ENCODE results near the gene ISY1. TPM values are rescaled to one million over a fixed set of nuclear protein-coding genes. Genes with fewer than 3 reads are reported as not detected.
"Not testable (repeated sequence)": the region's sequence is repeated elsewhere in the genome, so short reads cannot be mapped to it uniquely, and the experiment has no call there.

ISY1 gene
- total RNA-seq, 1 donor from 2014 or later, result 31.0 TPM

DNA sequence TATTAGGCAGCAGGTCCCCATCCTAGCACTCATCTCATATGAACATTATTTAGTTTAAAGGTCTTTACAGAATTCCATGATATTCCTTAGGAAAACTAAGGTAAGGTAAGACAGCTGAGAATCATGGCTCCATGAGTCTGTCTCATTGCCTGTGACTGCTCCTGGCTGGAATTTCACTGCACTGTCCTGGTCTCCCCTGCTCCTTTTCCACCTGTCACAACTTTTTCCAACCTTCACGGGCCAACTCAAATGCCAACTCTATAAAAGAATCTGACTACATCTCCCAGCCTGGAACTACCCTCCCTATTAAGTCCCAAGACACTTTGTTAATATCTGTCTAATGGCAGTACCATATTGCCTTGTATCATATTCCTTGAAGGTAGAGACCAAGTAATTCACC is 15.2 kb upstream of the ISY1 start:
- no peaks in the 10 kb centered on the region for H3K9me3 ChIP-seq
- intact Hi-C loops (cut with DNase I), result no loop called here
- ATAC-seq (no peak), DNase-seq (no peak)
- no peak overlapping the region for H3K27ac ChIP-seq
- TF ChIP-seq, protein P1, sequence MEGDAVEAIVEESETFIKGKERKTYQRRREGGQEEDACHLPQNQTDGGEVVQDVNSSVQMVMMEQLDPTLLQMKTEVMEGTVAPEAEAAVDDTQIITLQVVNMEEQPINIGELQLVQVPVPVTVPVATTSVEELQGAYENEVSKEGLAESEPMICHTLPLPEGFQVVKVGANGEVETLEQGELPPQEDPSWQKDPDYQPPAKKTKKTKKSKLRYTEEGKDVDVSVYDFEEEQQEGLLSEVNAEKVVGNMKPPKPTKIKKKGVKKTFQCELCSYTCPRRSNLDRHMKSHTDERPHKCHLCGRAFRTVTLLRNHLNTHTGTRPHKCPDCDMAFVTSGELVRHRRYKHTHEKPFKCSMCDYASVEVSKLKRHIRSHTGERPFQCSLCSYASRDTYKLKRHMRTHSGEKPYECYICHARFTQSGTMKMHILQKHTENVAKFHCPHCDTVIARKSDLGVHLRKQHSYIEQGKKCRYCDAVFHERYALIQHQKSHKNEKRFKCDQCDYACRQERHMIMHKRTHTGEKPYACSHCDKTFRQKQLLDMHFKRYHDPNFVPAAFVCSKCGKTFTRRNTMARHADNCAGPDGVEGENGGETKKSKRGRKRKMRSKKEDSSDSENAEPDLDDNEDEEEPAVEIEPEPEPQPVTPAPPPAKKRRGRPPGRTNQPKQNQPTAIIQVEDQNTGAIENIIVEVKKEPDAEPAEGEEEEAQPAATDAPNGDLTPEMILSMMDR (IDR thresholded peaks at IDR 0.05), result no peak
- H3K36me3 ChIP-seq, result peaks cover 64% of the 10 kb centered on the region
- no peaks in the 10 kb centered on the region for H3K27me3 ChIP-seq (ENCODE audit: low read depth)
- peaks cover 92% of the 10 kb centered on the region for H3K4me1 ChIP-seq
- H3K4me3 ChIP-seq, result no peak overlapping the region

GRCh38 chr3:129173725-129174124 is 12.9 kb upstream of the ISY1 start:
- TF ChIP-seq, protein P1 (IDR thresholded peaks at IDR 0.05), result no peak
- ATAC-seq (no peak), DNase-seq (no peak)
- Histone ChIP-seq H3K27ac (no peak overlapping the region), H3K9me3 (no peaks in the 10 kb centered on the region), H3K4me3 (no peak overlapping the region), H3K36me3 (peaks cover 80% of the 10 kb centered on the region), H3K27me3 (ENCODE audit: low read depth) (no peaks in the 10 kb centered on the region), H3K4me1 (peaks cover 72% of the 10 kb centered on the region)
- intact Hi-C loops (cut with DNase I), result no loop called here

DNA sequence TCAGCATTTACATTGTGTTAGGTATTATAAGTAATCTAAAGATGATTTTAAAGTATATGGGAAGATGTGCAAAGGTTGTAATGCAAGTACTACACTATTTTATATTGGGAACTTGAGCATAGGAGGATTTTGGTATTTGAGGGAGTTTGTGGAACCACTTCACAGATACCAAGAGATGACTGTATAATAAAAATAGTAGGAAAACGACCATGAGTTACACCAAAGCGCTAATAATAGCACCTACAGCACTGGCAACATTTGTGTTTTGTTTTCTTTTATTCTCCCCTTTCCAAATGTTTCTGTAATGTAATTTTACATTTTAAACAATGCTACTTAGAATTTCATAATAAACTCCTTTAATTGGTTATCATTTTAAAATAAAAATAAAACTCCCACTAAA is 12.3 kb upstream of the ISY1 start:
- peaks cover 67% of the 10 kb centered on the region for H3K4me1 ChIP-seq
- TF ChIP-seq, protein P1 (IDR thresholded peaks at IDR 0.05), result no peak

GRCh38 chr3:129166579-129167332 is 5.9 kb upstream of the ISY1 start:
- Histone ChIP-seq H3K9me3 (no peaks in the 10 kb centered on the region), H3K27me3 (ENCODE audit: low read depth) (no peaks in the 10 kb centered on the region), H3K4me1 (peaks cover 18% of the 10 kb centered on the region), H3K36me3 (peaks cover 61% of the 10 kb centered on the region), H3K27ac (no peak overlapping the region), H3K4me3 (no peak overlapping the region)
- no peak for DNase-seq
- TF ChIP-seq, protein P1 (IDR thresholded peaks at IDR 0.05), result no peak
- intact Hi-C loops (cut with DNase I), result no loop called here
- ATAC-seq, result no peak

More for the DNA sequence above, 12.3 kb upstream of the ISY1 start:
- H3K27ac ChIP-seq, result no peak overlapping the region
- peaks cover 79% of the 10 kb centered on the region for H3K36me3 ChIP-seq
- ATAC-seq, result no peak
- H3K9me3 ChIP-seq, result no peaks in the 10 kb centered on the region
- no peak for DNase-seq
- H3K27me3 ChIP-seq (ENCODE audit: low read depth), result no peaks in the 10 kb centered on the region
- intact Hi-C loops (cut with DNase I), result no loop called here
- no peak overlapping the region for H3K4me3 ChIP-seq

DNA sequence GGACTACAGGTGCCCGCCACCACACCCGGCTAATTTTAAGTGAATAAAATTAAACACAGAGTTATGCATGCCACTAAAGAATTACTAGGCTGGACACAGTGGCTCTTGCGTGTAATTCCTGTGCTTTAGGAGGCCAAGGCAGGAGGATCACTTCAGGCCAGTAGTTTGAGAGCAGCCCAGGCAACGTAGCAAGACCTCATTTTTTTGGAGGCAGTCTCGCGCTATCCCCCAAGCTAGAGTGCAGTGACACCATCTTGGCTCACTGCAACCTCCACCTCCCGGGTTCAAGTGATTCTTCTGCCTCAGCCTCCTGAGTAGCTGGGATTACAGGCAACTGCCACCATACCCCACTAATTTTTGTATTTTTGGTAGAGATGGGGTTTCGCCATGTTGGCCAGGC is 4.7 kb upstream of the ISY1 start:
- ATAC-seq; H3K27ac ChIP-seq; H3K9me3 ChIP-seq; intact Hi-C loops (cut with DNase I); DNase-seq; H3K4me1 ChIP-seq; H3K4me3 ChIP-seq; H3K27me3 ChIP-seq (ENCODE audit: low read depth): not testable (repeated sequence)
- H3K36me3 ChIP-seq, result peaks cover 50% of the 10 kb centered on the region

GRCh38 chr3:129164500-129164899 is 3.6 kb upstream of the ISY1 start:
- Histone ChIP-seq H3K27ac (no peak overlapping the region), H3K4me1 (peaks cover 17% of the 10 kb centered on the region), H3K27me3 (ENCODE audit: low read depth) (no peaks in the 10 kb centered on the region), H3K4me3 (no peak overlapping the region), H3K36me3 (peaks cover 39% of the 10 kb centered on the region), H3K9me3 (no peaks in the 10 kb centered on the region)
- ATAC-seq (no peak), DNase-seq (no peak)
- TF ChIP-seq, protein P1 (IDR thresholded peaks at IDR 0.05), result no peak
- intact Hi-C loops (cut with DNase I), result no loop called here
